MG63 (cell line): Measurements from ENCODE around the gene C18orf54. TPM values are rescaled to one million over a fixed set of nuclear protein-coding genes. Genes with fewer than 3 reads are reported as not detected.
"Not testable (repeated sequence)": the region's sequence is repeated elsewhere in the genome, so short reads cannot be mapped to it uniquely, and the experiment has no call there.

Source experiments
- DNase-seq: peaks from one replicate; pipeline ENCODE4 v3.0.0-alpha.2; 2020
- H3K27me3 ChIP-seq: fragments of 250-450 bp; sonication (Bioruptor Pico); 2 replicates; pipeline ENCODE4 v1.5.1; 2020; ENCODE audit warnings: mild to moderate bottlenecking, moderate library complexity
- H3K36me3 ChIP-seq: fragments of 250-450 bp; sonication (Bioruptor Pico); 2 replicates; pipeline ENCODE4 v1.5.1; 2020; ENCODE audit warnings: mild to moderate bottlenecking, moderate library complexity
- H3K4me3 ChIP-seq: fragments of 250-450 bp; sonication (Bioruptor Pico); 2 replicates; pipeline ENCODE4 v1.5.1; 2020; ENCODE audit warnings: mild to moderate bottlenecking, moderate library complexity
- H3K9me3 ChIP-seq: fragments of 250-450 bp; sonication (Bioruptor Pico); 2 replicates; pipeline ENCODE4 v1.5.1; 2020; ENCODE audit warnings: mild to moderate bottlenecking, moderate library complexity
- total RNA-seq: library from RNA; depleted of rRNA; stranded (reverse); fragments of >200 nt; shearing (Covaris generic); gene quantifications from 2 replicates; pipeline ENCODE4 v1.2.3, GENCODE V29; 2014; ENCODE audit warnings: low replicate concordance

The C18orf54 gene
- total RNA-seq, 1 experiment from 2014 or later: 9.8 TPM

DNA sequence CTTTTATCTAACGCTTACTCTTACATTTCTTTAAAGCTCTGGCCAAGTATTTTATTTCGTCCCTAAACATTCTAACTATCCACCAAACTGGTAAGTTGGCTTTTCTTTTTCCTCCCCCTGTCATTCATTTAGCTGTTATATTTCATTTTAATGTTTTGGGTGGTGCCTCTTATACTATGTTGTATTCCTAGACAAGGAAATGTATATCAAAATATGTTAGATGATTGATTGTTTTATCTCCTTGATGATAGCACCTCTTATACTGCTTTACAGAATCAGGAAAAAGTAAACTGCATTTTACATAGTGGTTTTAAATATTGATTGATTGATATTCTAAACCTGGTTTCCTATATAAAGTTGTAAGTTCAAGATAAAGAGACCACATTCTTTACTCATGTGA, 23.9 kb downstream of the C18orf54 start:
- H3K4me3 ChIP-seq: no peak overlapping the region
- DNase-seq: no peak

DNA sequence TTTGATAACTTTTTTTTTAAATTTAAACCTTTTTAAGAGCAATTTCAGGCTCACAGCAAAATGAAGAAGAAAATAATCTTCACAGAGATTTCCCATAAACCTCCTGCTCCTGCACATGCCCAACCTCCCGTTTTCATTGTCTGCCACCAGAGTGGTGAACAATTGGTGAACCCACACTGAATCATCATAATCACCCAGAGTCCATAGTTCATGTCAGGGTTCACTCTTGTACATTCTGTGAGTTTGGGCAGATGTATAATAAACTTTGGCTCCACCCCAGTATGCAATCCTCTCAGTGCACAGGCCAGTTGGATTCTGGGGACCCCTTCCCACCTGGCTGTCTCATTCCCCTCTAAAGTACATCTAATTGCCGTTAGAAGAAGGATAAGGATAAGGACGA, 24.4 kb downstream of the C18orf54 start:
- no peak overlapping the region for H3K4me3 ChIP-seq
- H3K27me3 ChIP-seq: no peaks in the 10 kb centered on the region
- no peak for DNase-seq
- H3K9me3 ChIP-seq: no peaks in the 10 kb centered on the region
- peaks cover 4% of the 10 kb centered on the region; the same call in 1 of the 2 replicates for H3K36me3 ChIP-seq

More for the DNA sequence above, 23.9 kb downstream of the C18orf54 start:
- Histone ChIP-seq H3K36me3 (peaks cover 4% of the 10 kb centered on the region; the same call in 1 of the 2 replicates), H3K9me3 (no peaks in the 10 kb centered on the region), H3K27me3 (no peaks in the 10 kb centered on the region)

DNA sequence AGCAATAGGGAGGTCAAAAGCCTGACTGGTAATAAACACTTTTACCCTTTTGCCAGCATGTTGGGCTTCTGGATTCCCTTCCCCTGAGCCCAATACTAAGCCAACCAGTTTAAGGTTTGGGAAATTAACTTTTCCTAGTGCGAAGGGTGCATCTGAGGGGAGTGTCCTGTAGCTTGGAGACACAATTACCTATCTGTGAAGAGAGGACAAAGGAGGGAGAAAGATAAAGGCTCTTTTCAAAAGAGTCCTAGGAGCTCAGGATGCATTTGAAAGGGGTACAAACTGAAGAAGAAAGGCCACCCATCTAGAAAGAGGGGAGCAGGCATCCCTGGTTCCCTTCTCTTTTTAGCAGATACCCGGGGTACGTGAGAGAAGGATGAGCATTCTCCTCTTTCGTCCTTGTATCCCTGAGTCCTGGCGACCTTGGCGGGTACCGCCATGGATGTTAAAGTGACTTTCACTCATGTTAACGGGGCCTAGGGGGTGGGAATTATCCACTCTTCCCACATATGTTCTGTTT, 25.1 kb downstream of the C18orf54 start:
- no peak overlapping the region for H3K4me3 ChIP-seq
- no peak for DNase-seq
- peaks cover 3% of the 10 kb centered on the region; the same call in 1 of the 2 replicates for H3K9me3 ChIP-seq
- H3K36me3 ChIP-seq: peaks cover 4% of the 10 kb centered on the region; the same call in 1 of the 2 replicates
- H3K27me3 ChIP-seq: no peaks in the 10 kb centered on the region

DNA sequence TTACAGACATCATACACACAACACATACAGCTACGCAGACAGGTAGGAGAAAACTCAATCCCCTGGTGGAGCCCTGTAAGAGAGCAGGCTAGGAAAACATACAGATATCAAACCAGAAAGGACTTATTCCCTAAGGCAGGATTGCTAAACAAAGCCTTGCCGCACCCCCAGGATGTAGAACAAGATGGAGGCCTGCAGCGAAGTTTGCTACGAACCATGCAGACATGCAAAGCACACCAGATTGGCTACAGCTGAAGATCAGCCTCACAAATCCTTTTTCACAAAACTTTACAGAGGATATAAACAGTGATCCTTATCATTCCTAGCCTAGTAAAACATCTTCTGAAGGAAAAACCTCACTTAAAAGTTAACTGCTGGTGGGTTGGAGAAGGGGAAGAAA, 28.3 kb downstream of the C18orf54 start:
- H3K27me3 ChIP-seq: no peaks in the 10 kb centered on the region
- peaks cover 8% of the 10 kb centered on the region; the same call in 1 of the 2 replicates for H3K9me3 ChIP-seq
- no peak overlapping the region for H3K4me3 ChIP-seq
- DNase-seq: no peak
- H3K36me3 ChIP-seq: peaks cover under 1% of the 10 kb centered on the region; the same call in 1 of the 2 replicates

DNA sequence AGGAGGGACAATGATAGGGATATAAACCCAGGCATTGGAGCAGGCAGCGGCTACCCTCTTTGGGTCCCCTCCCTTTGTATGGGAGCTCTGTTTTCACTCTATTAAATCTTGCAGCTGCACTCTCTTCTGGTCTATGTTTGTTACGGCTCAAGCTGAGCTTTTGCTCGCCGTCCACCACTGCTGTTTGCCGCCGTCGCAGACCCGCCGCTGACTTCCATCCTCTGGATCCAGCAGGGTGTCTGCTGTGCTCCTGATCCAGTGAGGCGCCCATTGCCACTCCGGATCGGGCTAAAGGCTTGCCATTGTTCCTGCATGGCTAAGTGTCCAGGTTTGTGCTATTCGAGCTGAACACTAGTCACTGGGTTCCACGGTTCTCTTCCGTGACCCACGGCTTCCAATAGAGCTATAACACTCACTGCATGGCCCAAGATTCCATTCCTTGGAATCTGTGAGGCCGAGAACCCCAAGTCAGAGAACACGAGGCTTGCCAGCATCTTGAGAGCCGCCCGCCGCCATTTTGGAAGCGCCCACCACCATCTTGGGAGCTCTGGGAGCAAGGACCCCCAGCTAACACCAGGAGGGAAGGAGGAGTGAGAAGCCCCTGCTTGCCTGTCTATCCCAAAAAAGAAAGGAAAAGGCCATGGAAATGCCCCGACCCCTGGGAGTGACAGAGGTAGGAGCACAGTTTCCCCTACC, 29.2 kb downstream of the C18orf54 start:
- H3K36me3 ChIP-seq, H3K9me3 ChIP-seq, H3K4me3 ChIP-seq, H3K27me3 ChIP-seq, DNase-seq: not testable (repeated sequence)

DNA sequence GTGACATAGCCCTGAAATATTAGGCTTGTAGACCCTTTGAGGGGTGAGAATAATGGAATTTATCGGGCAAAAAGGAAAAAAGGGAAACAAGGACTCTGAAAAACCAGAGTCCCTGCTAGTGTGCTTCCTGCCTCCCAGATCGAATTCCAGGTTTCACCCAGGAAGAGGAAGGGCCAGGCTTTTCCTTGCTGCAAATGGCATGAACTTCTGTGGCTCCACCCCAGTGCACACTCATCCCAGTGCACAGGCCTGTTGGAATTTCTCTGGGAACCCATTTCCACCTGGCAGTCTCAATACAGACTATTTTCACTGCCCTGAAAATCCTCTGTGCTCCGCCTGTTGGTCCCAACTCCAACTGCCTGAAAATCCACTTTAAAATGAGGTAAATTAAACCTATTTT, 29.9 kb downstream of the C18orf54 start:
- Histone ChIP-seq H3K36me3 (no peaks in the 10 kb centered on the region), H3K9me3 (peaks cover 8% of the 10 kb centered on the region; the same call in 1 of the 2 replicates), H3K4me3 (no peak overlapping the region), H3K27me3 (no peaks in the 10 kb centered on the region)
- peak; percentile 7 for DNase-seq

DNA sequence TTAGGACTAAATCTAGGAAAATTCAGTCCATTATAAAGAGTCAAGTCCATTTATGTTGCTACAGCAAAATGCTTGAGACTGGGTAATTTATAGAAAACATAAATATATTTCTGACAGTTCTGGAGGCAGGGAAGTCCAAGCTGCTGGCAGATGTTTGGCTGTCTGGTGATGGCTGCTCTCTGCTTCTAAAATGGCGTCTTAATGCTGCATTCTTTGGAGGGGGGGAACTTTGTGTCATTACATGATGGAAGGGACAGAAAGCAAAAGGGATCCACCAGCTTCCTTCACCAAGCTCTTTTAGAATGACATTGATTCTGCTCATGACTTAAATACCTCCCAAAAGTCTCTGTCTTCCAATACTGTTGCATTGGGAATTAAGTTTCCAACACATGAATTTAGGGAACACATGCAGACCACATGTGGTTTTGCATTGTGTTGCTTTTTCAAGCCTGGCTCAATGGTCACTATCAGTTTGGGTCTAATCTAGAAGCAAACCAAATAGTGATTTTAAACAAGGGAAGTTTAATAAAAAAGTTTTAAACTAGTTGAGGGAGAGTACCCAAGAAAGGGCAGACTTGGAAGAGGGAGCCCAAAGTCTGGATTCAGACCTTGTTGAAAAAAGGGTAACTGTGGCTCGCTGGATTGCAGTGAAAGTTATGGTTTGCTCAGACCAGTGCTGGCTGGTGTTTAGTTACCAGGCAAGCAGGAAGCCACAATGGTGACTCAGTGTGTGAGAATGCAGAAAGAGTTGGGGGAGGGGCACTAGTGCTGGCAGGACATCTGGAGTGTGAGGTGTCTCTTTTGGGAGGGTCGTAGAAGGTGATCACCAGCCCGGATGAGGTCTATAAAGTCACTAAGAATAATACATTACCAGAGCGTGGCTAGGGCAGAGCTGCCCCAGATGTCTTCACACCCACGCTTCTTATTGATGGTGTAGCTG, 30.8 kb downstream of the C18orf54 start:
- Histone ChIP-seq H3K4me3 (no peak overlapping the region), H3K9me3 (peaks cover 8% of the 10 kb centered on the region; the same call in 1 of the 2 replicates), H3K27me3 (no peaks in the 10 kb centered on the region)

DNA sequence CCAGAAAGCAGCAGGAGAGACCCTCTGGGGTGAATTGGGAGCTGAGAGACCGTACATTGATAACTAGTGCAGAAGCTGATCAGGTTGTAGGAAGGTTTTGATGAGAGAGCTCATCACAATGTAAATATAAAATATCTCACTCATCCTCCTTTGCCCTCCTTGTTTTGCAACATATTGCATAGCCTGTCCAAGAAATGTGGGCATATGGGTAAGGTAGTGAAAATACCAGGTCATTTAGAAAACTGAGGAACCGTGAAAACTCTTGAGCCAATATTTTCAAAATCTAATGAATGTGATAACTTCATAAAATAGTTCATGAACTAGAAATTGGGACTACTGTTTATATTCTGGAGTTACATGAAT, 31.4 kb downstream of the C18orf54 start:
- Histone ChIP-seq H3K36me3 (no peaks in the 10 kb centered on the region), H3K9me3 (peaks cover 8% of the 10 kb centered on the region; the same call in 1 of the 2 replicates), H3K4me3 (no peak overlapping the region), H3K27me3 (no peaks in the 10 kb centered on the region)
- DNase-seq: no peak

More for the DNA sequence above, 30.8 kb downstream of the C18orf54 start:
- peak; percentile 70 for DNase-seq
- H3K36me3 ChIP-seq: no peaks in the 10 kb centered on the region

DNA sequence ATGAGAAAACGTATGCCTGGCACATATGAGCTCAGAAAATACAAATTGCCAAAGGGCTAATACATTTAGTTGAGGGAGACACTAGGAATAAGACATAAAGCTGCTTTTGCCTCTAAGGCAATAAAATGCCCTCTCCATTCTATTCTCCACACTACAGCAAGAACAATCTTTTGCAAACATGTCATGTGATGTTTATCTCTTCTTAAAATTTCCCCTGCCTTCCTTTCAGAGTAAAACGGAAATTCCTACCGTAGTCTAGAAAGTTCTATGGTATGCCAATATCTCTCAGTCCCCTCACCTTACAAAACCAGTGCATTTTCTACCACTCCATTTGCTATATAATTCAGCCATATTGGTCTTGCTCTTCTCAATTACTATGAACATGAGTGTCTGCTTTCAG, 33.1 kb downstream of the C18orf54 start:
- DNase-seq: no peak
- H3K9me3 ChIP-seq: peaks cover 8% of the 10 kb centered on the region; the same call in 1 of the 2 replicates

DNA sequence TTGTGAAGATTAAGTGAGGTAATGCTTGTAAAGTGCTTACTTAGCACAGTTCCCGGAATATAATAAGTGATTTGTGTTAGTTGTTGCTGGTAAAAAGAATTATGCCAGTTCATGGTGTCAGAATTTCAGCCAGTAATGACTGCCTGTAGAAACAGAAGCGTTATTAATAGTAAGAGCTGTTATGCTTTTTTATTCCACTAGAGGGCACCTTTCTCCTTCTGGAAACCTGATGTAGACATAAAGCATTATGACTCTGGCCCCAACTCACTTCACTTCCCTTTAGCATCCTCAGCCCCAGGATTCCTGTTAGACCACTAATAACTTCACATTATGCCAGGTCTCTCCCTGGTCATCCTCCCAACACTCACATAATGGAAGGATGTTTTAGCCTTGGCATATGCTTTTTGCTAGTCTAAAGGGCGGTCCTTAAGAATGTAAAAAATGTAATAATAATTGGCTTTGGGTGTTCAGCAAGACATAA, 34.9 kb downstream of the C18orf54 start:
- peaks cover 8% of the 10 kb centered on the region; the same call in 1 of the 2 replicates for H3K9me3 ChIP-seq
- no peak for DNase-seq
- no peaks in the 10 kb centered on the region for H3K27me3 ChIP-seq
- no peaks in the 10 kb centered on the region for H3K36me3 ChIP-seq
- no peak overlapping the region for H3K4me3 ChIP-seq

More for the DNA sequence above, 33.1 kb downstream of the C18orf54 start:
- Histone ChIP-seq H3K36me3 (no peaks in the 10 kb centered on the region), H3K4me3 (no peak overlapping the region), H3K27me3 (no peaks in the 10 kb centered on the region)

DNA sequence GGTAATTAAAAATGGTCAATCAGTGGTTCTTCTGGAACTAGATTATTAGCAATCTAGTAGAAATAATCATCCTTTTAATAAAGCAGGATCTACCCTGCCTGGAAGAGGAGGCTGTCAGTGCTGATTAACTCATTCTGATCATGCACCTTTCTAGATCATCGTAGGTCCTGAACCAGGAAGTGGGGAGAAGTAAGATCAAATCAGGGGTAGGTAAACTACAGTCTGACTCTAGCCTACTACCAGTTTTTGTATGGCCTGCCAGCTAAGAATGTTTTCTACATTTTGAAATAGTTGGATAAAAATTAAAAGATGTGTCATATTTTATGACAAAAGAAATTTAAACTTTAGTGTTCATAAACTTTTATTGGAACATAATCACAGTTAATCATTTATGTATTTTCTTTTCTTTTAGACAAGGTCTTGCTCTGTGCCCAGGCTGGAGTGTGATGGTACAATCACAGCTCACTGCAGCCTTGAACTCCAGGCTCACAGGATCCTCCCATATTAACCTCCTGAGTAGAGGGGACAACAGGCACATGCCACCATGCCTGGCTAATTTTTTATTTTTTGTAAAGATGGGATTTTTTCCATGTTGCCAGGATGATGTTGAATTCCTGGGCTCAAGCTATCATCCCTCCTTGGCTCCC, 36.1 kb downstream of the C18orf54 start:
- H3K36me3 ChIP-seq: no peaks in the 10 kb centered on the region
- no peaks in the 10 kb centered on the region for H3K9me3 ChIP-seq
- H3K27me3 ChIP-seq: no peaks in the 10 kb centered on the region
- DNase-seq: no peak
- no peak overlapping the region for H3K4me3 ChIP-seq

DNA sequence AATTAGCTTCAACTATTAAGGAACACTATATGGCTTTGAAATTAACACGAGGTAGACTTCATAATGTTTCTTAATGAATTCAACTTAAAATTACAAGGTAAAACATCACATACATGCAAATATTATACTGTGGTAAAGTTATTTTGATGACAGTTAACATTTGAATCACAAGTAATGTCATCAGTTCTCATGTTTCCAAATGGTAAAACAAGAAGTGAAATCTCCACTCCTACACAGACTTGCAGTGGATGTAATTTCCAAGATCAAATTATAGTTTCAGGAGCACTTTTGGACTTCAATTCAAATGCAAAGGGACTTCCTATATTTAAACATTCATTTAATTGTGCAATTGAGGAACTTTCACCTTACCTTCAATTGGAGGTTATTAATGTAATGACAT, 39.1 kb downstream of the C18orf54 start:
- no peaks in the 10 kb centered on the region for H3K36me3 ChIP-seq
- H3K4me3 ChIP-seq: no peak overlapping the region
- H3K9me3 ChIP-seq: no peaks in the 10 kb centered on the region
- DNase-seq: no peak
- no peaks in the 10 kb centered on the region for H3K27me3 ChIP-seq

DNA sequence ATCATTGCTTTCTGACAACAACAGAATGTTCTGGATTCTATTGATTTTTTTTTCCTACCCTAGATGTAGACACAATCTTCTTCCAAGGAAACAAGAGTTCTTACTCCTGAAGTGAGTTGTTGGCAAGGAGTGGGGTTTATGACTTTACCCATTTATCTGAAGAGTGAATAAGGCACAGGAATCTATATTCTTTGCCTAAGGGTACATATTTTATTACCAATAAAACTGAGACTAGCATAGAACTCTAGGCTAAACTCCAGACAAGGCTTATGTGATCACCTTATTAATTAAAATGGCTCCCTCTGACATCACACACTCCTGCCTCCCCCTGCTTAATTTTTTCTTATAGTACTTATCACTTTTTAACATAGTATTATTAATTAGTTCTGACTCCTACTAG, 47.6 kb downstream of the C18orf54 start:
- DNase-seq: no peak
- Histone ChIP-seq H3K9me3 (no peaks in the 10 kb centered on the region), H3K4me3 (no peak overlapping the region), H3K36me3 (no peaks in the 10 kb centered on the region), H3K27me3 (no peaks in the 10 kb centered on the region)

DNA sequence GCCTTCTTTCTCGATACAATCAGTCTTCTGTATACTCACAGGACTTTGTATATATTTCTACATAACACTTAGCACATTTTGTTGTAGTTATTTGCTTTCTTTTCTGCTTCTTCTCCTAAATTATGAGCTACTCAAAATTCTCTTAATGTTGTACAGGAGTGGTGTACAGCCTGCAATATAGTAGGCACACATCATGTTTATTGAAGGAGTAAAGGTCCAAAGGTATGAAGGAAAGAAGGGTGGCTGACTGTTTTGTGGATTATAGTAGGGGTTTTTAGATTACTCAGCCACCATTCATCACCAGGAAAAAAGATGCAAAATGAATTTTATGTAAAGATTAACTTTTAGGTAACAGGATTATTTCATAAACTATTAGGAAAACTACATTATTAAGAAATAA, 54.1 kb downstream of the C18orf54 start:
- no peak for DNase-seq
- H3K4me3 ChIP-seq: no peak overlapping the region

DNA sequence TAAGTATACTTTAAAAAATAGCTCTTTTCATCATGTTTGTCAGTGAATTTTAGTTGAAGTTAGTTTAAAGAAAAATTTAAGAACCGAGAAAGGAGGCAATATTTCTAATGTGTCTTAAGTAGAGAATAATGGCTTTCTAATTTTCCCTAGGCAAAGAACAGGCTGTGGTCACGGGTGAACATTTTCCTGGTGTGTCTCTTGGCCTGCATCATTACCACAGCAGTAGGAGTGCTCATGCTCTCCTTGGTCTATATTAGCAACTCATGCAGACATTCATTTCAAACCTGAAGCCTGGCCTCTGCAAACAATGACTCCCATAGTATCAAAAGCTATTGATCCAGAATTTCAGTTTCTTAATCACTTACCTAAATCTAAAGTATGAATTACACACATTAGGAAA, 57.4 kb downstream of the C18orf54 start:
- H3K9me3 ChIP-seq: no peaks in the 10 kb centered on the region
- H3K4me3 ChIP-seq: no peak overlapping the region
- no peaks in the 10 kb centered on the region for H3K27me3 ChIP-seq
- DNase-seq: no peak
- H3K36me3 ChIP-seq: no peaks in the 10 kb centered on the region

More for the DNA sequence above, 54.1 kb downstream of the C18orf54 start:
- Histone ChIP-seq H3K27me3 (no peaks in the 10 kb centered on the region), H3K36me3 (no peaks in the 10 kb centered on the region), H3K9me3 (no peaks in the 10 kb centered on the region)

DNA sequence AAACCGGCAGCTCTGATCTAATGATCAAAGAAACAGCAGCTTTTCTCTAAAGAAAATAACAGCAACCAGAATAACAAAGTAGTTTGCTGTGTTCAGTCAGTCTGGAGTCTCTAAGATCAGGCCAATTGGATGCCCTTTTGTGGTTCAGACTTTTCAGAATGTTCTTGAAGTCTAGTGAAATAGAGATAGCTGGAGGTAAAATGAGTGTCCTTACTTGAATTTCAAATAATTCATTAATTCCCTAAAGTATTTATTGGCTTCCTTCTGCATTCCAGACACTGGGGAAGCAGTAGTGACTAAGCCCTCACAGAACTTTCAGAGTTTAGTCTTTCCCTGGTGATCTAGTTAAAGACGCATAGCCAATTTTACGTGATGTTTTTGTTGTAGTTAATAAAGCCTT, 58.7 kb downstream of the C18orf54 start:
- peak; percentile 5 for DNase-seq
- Histone ChIP-seq H3K36me3 (no peaks in the 10 kb centered on the region), H3K4me3 (no peak overlapping the region), H3K9me3 (no peaks in the 10 kb centered on the region), H3K27me3 (no peaks in the 10 kb centered on the region)
